ENCODE results near the gene TMEM271.
"Not testable (repeated sequence)": the region's sequence is repeated elsewhere in the genome, so short reads cannot be mapped to it uniquely, and the experiment has no call there.

TMEM271 gene

DNA sequence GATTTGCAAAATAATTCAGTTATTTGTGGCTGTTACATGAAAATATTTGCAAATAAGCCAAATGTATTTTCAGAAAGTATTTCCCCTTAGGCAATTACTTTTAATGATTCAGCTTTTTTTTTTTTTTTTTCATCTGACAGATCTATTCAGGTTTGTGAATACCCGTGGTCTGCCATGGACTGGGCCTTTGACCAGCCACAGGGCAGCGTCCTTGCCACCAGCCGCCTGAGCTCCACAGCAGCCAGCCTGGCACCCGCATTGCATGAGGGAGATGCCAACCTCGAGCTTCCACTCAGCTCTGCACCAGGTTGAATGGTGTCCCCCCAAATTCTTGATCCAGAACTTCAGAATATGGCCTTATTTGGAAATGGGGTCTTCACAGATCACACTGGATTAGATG is 14.7 kb downstream of the TMEM271 start:
- TF ChIP-seq, protein P1, sequence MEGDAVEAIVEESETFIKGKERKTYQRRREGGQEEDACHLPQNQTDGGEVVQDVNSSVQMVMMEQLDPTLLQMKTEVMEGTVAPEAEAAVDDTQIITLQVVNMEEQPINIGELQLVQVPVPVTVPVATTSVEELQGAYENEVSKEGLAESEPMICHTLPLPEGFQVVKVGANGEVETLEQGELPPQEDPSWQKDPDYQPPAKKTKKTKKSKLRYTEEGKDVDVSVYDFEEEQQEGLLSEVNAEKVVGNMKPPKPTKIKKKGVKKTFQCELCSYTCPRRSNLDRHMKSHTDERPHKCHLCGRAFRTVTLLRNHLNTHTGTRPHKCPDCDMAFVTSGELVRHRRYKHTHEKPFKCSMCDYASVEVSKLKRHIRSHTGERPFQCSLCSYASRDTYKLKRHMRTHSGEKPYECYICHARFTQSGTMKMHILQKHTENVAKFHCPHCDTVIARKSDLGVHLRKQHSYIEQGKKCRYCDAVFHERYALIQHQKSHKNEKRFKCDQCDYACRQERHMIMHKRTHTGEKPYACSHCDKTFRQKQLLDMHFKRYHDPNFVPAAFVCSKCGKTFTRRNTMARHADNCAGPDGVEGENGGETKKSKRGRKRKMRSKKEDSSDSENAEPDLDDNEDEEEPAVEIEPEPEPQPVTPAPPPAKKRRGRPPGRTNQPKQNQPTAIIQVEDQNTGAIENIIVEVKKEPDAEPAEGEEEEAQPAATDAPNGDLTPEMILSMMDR (conservative IDR thresholded peaks at IDR 0.05; ENCODE audit: low read depth) = no peak
- H3K27ac ChIP-seq = no peak overlapping the region
- ChIA-PET CTCF (no interaction called here), POLR2A (ENCODE audit: low non-redundant PET) (no interaction called here)
- no peak for DNase-seq (ENCODE audit: low spot score)

DNA sequence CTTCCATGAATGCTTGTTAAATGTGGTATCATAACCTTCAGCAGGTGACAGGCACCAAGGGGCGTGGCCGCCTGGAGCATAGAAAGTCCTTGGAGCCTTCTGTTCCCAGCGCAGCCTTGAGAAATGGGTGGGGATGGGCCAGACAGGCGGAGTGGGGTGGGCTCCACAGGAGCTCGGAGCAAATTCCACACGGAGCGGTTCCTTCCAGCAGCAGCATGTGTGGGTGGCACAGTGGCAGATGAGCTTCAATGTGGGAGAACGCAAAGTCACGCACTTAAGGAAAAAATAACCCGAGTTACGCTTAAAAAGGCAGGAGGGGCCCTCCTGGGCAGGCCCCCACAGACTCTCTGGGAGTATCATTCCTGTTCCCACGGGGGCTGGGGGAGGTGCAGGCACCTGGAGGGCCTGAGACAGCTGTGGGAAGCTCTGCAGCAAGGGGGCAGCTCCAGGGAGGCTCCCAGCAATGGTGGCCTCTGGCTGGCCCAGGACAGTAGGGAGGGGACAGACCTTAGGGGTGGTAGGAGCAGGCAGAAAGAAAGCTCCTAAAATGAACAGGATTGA is 15.3 kb downstream of the TMEM271 start:
- H3K27ac ChIP-seq = no peak overlapping the region
- CTCF ChIA-PET = no interaction called here
- POLR2A ChIA-PET (ENCODE audit: low non-redundant PET) = no interaction called here
- no peak for DNase-seq (ENCODE audit: low spot score)
- TF ChIP-seq, protein P1 (conservative IDR thresholded peaks at IDR 0.05; ENCODE audit: low read depth) = no peak

DNA sequence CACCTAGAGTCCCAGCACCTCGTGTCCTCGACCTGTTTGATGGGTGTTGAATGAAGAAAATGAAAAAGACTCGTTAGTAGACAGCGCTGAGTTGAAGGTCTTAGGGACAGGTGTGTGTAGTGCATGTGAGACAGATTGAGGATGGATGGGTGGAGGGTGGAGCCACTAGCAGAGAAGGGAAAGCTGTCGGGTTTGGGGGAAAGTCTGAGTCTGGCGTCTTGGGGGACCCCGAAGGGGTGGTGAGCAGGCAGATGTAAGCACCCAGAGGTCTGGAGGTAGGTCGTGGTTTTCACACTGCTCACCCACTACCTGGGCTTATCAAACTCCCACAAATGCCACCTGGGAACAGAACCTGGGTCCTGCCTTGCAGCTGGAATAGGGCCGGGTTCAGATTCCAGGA is 16.0 kb downstream of the TMEM271 start:
- H3K27ac ChIP-seq = no peak overlapping the region
- DNase-seq (ENCODE audit: low spot score) = no peak
- TF ChIP-seq, protein P1 (conservative IDR thresholded peaks at IDR 0.05; ENCODE audit: low read depth) = no peak
- POLR2A ChIA-PET (ENCODE audit: low non-redundant PET) = no interaction called here
- CTCF ChIA-PET = no interaction called here

DNA sequence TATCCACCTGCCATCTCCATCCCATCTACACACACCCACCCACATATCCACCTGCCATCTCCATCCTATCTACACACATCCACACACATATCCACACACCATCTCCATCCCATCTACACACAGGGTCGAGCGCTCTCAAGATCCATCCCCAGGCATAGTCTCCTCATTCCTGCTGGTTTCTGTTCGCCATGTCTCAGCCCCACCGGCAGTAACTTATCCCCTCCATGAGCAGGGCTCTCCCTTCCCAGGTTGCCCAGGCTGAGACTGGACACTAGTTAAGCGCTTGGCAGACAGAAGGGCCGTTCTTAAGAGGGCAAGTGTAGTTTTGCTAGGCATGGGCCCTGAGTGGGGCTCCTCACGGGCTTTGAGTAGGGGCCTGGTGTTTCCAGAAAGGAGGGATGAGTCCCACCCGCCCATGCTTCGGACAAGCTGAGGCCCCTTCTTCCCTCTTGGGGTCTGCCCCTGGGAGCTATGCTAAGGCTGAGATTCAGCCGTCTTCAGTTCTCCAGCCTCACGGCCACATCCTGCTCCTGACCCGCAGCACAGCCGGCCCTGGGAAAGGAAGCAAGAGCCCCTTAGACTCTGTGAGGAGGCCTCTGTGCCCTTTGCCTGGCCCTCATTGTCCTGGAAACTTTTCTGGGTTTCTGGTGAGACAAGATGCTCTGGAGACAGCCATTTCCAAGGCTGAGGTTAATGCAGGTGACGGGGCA is 20.4 kb downstream of the TMEM271 start:
- no peak overlapping the region for H3K27ac ChIP-seq
- TF ChIP-seq, protein P1 (conservative IDR thresholded peaks at IDR 0.05; ENCODE audit: low read depth) = no peak
- POLR2A ChIA-PET (ENCODE audit: low non-redundant PET) = no interaction called here
- CTCF ChIA-PET = no interaction called here
- DNase-seq (ENCODE audit: low spot score) = no peak

DNA sequence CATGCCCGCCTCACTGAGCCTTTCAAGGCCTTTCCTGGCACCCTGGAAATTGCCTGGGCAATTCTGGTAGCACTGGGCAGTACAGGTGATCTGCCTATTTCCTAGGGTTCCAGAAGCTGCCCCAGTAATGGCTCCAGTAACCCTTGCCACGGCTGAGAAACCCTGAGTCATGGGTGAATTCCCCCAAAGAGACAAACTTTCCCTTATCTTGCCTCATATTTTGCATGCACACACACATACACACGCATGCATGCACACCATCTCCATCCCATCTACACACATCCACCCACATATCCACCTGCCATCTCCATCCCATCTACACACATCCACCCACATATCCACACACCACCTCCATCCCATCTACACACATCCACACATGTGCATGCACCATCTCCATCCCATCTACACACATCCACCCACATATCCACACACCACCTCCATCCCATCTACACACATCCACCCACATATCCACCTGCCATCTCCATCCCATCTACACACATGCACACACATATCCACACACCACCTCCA is 21.2 kb downstream of the TMEM271 start:
- H3K27ac ChIP-seq; DNase-seq (ENCODE audit: low spot score); POLR2A ChIA-PET (ENCODE audit: low non-redundant PET); CTCF ChIA-PET: not testable (repeated sequence)

DNA sequence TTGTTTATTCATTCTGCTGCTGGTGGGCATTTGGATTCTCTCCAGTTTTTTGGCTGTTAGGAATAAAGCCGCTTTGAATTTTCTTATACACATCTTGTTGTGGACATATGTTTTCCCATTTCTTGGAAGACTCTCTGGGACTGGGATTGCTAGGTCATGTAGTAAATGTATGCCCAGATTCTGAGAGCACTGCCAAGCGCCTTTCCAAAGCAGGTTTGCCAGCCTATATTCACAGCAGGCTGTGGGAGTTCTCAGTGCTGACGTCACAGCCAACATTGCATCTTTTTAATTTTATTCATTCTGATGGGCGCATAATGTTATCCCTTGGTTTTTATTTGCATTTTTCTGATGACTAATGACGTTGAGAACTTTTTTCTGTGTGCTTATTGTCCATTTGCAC is 24.1 kb downstream of the TMEM271 start:
- CTCF ChIA-PET = no interaction called here
- no peak overlapping the region for H3K27ac ChIP-seq
- no peak for DNase-seq (ENCODE audit: low spot score)
- TF ChIP-seq, protein P1 (conservative IDR thresholded peaks at IDR 0.05; ENCODE audit: low read depth) = no peak
- POLR2A ChIA-PET (ENCODE audit: low non-redundant PET) = no interaction called here

DNA sequence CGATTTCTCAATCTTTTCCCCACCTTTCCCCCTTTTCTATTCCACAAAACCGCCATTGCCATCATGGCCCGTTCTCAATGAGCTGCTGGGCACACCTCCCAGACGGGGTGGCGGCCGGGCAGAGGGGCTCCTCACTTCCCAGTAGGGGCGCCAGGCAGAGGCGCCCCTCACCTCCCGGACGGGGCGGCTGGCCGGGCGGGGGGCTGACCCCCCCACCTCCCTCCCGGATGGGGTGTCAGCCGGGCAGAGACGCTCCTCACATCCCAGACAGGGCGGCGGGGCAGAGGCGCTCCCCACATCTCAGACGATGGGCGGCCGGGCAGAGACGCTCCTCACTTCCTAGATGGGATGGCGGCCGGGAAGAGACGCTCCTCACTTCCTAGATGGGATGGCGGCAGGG is 25.8 kb downstream of the TMEM271 start:
- POLR2A ChIA-PET (ENCODE audit: low non-redundant PET); DNase-seq (ENCODE audit: low spot score); CTCF ChIA-PET; H3K27ac ChIP-seq: not testable (repeated sequence)

Data from RWPE1 (cell line).